PFSK-1 (cell line): ENCODE data around the gene SLC22A7.

Experiments used
- FOXP2 ChIP-seq: optimal IDR thresholded peaks from 2 replicates; pipeline ENCODE3; 2011; ENCODE audit warnings: borderline replicate concordance, control low read depth, inconsistent platforms; ENCODE audit not compliant: insufficient read depth; ENCODE audit errors: extremely low read length, extremely low read depth
- POLR2AphosphoS5 ChIP-seq: IDR thresholded peaks from 2 replicates; pipeline ENCODE4 v1.6.1; 2012; ENCODE audit warnings: low read depth, mild to moderate bottlenecking, control low read depth, low read length, moderate library complexity
- SIN3A ChIP-seq: IDR thresholded peaks from 2 replicates; pipeline ENCODE4 v1.6.1; 2012; ENCODE audit warnings: mild to moderate bottlenecking, low read length, moderate library complexity, borderline replicate concordance; ENCODE audit not compliant: insufficient read depth
- TAF1 ChIP-seq: IDR thresholded peaks from 2 replicates; pipeline ENCODE4 v1.6.1; 2012; ENCODE audit warnings: low read length, control low read depth, borderline replicate concordance; ENCODE audit not compliant: insufficient read depth
- TF ChIP-seq, protein P1 (sequence below), 2 experiments: IDR thresholded peaks; 2 replicates each; pipeline versions ENCODE4 v1.6.1 to v1.8.0; 2011 to 2012; ENCODE audit warnings: low read depth in 2 of 2, low read length in 2 of 2, control low read depth in 1 of 2, inconsistent platforms in 1 of 2, mild to moderate bottlenecking in 1 of 2, moderate library complexity in 1 of 2; ENCODE audit not compliant: insufficient read depth in 1 of 2

The SLC22A7 gene

GRCh38 chr6:43331470-43331869, 33.4 kb downstream of the SLC22A7 start:
- TF ChIP-seq SIN3A (no peak), TAF1 (no peak), FOXP2 (no peak), POLR2AphosphoS5 (no peak)
- TF ChIP-seq, protein P1, sequence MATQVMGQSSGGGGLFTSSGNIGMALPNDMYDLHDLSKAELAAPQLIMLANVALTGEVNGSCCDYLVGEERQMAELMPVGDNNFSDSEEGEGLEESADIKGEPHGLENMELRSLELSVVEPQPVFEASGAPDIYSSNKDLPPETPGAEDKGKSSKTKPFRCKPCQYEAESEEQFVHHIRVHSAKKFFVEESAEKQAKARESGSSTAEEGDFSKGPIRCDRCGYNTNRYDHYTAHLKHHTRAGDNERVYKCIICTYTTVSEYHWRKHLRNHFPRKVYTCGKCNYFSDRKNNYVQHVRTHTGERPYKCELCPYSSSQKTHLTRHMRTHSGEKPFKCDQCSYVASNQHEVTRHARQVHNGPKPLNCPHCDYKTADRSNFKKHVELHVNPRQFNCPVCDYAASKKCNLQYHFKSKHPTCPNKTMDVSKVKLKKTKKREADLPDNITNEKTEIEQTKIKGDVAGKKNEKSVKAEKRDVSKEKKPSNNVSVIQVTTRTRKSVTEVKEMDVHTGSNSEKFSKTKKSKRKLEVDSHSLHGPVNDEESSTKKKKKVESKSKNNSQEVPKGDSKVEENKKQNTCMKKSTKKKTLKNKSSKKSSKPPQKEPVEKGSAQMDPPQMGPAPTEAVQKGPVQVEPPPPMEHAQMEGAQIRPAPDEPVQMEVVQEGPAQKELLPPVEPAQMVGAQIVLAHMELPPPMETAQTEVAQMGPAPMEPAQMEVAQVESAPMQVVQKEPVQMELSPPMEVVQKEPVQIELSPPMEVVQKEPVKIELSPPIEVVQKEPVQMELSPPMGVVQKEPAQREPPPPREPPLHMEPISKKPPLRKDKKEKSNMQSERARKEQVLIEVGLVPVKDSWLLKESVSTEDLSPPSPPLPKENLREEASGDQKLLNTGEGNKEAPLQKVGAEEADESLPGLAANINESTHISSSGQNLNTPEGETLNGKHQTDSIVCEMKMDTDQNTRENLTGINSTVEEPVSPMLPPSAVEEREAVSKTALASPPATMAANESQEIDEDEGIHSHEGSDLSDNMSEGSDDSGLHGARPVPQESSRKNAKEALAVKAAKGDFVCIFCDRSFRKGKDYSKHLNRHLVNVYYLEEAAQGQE (IDR thresholded peaks at IDR 0.05; ENCODE audit: insufficient read depth in 1 of 2, low read depth in 2 of 2, low read length in 2 of 2): no peak

DNA sequence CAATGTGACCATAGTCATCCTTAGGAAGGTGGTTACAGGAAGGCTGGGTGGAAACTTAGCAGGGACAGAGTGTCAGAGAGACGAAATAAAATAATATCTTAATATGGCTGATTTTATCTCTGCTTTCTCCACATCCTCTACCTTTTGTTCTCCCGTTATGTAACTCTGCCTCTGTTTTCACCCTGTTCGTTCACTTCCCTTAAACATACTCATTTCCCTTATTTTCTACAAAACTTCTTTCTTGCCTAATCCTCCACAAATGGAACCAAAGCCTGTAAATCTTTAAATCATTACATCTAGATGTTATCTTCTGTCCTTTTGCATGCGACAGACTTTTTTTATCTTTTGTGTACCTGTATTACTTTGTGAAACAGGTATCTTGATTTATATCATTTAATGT, 33.8 kb downstream of the SLC22A7 start:
- TF ChIP-seq TAF1 (no peak), FOXP2 (no peak)

- TF ChIP-seq FOXP2 (no peak), TAF1 (no peak), SIN3A (no peak), POLR2AphosphoS5 (no peak)
- TF ChIP-seq, protein P1 (IDR thresholded peaks at IDR 0.05; ENCODE audit: insufficient read depth in 1 of 2, low read depth in 2 of 2, low read length in 2 of 2): no peak
Measured at GRCh38 chr6:43334466-43335095, 36.5 kb downstream of the SLC22A7 start.

GRCh38 chr6:43335469-43335868, 37.4 kb downstream of the SLC22A7 start:
- TF ChIP-seq TAF1 (no peak), FOXP2 (no peak), POLR2AphosphoS5 (no peak), SIN3A (no peak)
- TF ChIP-seq, protein P1 (IDR thresholded peaks at IDR 0.05; ENCODE audit: insufficient read depth in 1 of 2, low read depth in 2 of 2, low read length in 2 of 2): no peak

DNA sequence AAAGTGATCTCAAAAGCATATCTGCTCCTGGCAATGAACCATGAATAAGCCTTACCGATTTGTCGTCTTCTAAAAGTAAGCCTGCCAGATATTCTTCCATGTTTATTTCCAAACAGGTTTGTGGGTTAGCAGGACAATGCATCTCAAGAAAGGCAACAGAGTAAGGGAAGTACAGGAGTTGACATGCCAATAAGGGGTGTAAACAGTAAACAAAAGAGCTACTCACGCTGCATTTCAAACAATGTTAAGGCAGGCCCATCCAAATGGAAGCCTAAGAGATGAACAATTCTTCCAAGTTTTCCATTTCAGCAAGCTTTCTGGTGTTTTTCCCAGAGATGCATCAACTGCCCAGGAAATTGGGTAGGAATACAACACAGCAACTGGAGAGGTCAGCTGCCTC, 38.3 kb downstream of the SLC22A7 start:
- TF ChIP-seq TAF1: no peak
- TF ChIP-seq POLR2AphosphoS5: no peak
- TF ChIP-seq, protein P1 (IDR thresholded peaks at IDR 0.05; ENCODE audit: insufficient read depth in 1 of 2, low read depth in 2 of 2, low read length in 2 of 2): no peak
- no peak for TF ChIP-seq SIN3A
- no peak for TF ChIP-seq FOXP2
